UCSD-AML1 (cell line): ENCODE measurements around the gene TMA7B.
"Not testable (repeated sequence)": the region's sequence is repeated elsewhere in the genome, so short reads cannot be mapped to it uniquely, and the experiment has no call there.

Source experiments
- DNase-seq: peaks from one replicate; lab custom pipeline; 2025; ENCODE audit not compliant: unreplicated experiment; lab: John Stamatoyannopoulos, UW

The TMA7B gene

GRCh38 chr22:39979458-39979857, 19.3 kb downstream of the TMA7B start:
- DNase-seq, result no peak

GRCh38 chr22:39980596-39980995, 20.4 kb downstream of the TMA7B start:
- no peak for DNase-seq

GRCh38 chr22:39983346-39983745, 23.1 kb downstream of the TMA7B start:
- DNase-seq, result no peak

GRCh38 chr22:39984006-39984405, 23.8 kb downstream of the TMA7B start:
- DNase-seq, result no peak

- DNase-seq, result no peak
These were observed 24.5 kb downstream of the TMA7B start for GRCh38 chr22:39984746-39985145.

- DNase-seq, result no peak
These were observed 25.3 kb downstream of the TMA7B start for GRCh38 chr22:39985383-39986035.

- no peak for DNase-seq
These were observed 28.4 kb downstream of the TMA7B start for GRCh38 chr22:39988386-39989114.

- DNase-seq, result no peak
These were observed 29.4 kb downstream of the TMA7B start for GRCh38 chr22:39989633-39990032.

- DNase-seq, result no peak
These were observed 30.5 kb downstream of the TMA7B start for GRCh38 chr22:39990686-39991085.

- no peak for DNase-seq
These were observed 31.1 kb downstream of the TMA7B start for GRCh38 chr22:39991159-39991860.

- no peak for DNase-seq
These were observed 32.1 kb downstream of the TMA7B start for GRCh38 chr22:39992088-39992826.

- DNase-seq, result not testable (repeated sequence)
These were observed 32.7 kb downstream of the TMA7B start for GRCh38 chr22:39992894-39993293.

GRCh38 chr22:39994041-39994565, 33.9 kb downstream of the TMA7B start:
- no peak for DNase-seq

GRCh38 chr22:39994566-39995392, 34.6 kb downstream of the TMA7B start, which contains the start of gene FAM83F:
Gene FAM83F, plus strand, starts transcription at chr22:39994954. Its CDS starts 89 bp downstream, at chr22:39995043.
- DNase-seq, result no peak

- DNase-seq, result no peak
These were observed 35.4 kb downstream of the TMA7B start for GRCh38 chr22:39995393-39996252.

- no peak for DNase-seq
These were observed 36.5 kb downstream of the TMA7B start for GRCh38 chr22:39996732-39997131.

GRCh38 chr22:39997421-39997820, 37.2 kb downstream of the TMA7B start:
- no peak for DNase-seq

- DNase-seq, result no peak
These were observed 37.9 kb downstream of the TMA7B start for GRCh38 chr22:39997939-39998726.
